MCF 10A (cell line): ENCODE measurements around the gene LAMA3. TPM values are rescaled to one million over a fixed set of nuclear protein-coding genes. Genes with fewer than 3 reads are reported as not detected.

Experiments used
- BruUV-seq: library from RNA; stranded (reverse); fragments of 400-500 nt; replicated peaks from 2 replicates; lab custom pipeline; 2021; lab: Mats Ljungman, UMichigan
- CTCF ChIA-PET: fragments of 300-600 bp; sonication (Branson Sonifier 250); formaldehyde crosslinking; extraction: SDS; loops from one replicate; lab custom pipeline; 2021; ENCODE audit warnings: antibody characterized with exemption, inconsistent platforms; lab: Yijun Ruan, JAX
- POLR2A ChIA-PET: fragments of 300-600, 350-650 bp; sonication (Branson Sonifier 250); formaldehyde crosslinking; extraction: SDS; loops from one replicate; lab custom pipeline; 2020; ENCODE audit warnings: antibody characterized with exemption, inconsistent platforms; lab: Yijun Ruan, JAX
- DNase-seq: peaks from one replicate; pipeline ENCODE4 v3.0.0-alpha.2; 2018; ENCODE audit not compliant: unreplicated experiment
- H3K27ac Mint-ChIP-seq: one replicate; pipeline ENCODE4 v1.8.0; 2022; ENCODE audit warnings: mild to moderate bottlenecking, low read depth, mixed read lengths; ENCODE audit not compliant: unreplicated experiment
- H3K27me3 Mint-ChIP-seq: one replicate; pipeline ENCODE4 v1.8.0; 2022; ENCODE audit warnings: mixed read lengths; ENCODE audit not compliant: insufficient read depth, unreplicated experiment
- H3K36me3 Mint-ChIP-seq: one replicate; pipeline ENCODE4 v1.8.0; 2022; ENCODE audit warnings: mild to moderate bottlenecking, moderate library complexity, mixed read lengths; ENCODE audit not compliant: insufficient read depth, unreplicated experiment
- H3K4me1 Mint-ChIP-seq: one replicate; pipeline ENCODE4 v1.8.0; 2022; ENCODE audit warnings: mixed read lengths; ENCODE audit not compliant: insufficient read depth, unreplicated experiment
- H3K4me3 Mint-ChIP-seq: one replicate; pipeline ENCODE4 v1.8.0; 2022; ENCODE audit warnings: mild to moderate bottlenecking, moderate library complexity, mixed read lengths; ENCODE audit not compliant: unreplicated experiment
- H3K9me3 Mint-ChIP-seq: one replicate; pipeline ENCODE4 v1.8.0; 2022; ENCODE audit warnings: mixed read lengths; ENCODE audit not compliant: unreplicated experiment
- CTCF ChIP-seq: fragments of 200-600 bp; IDR thresholded peaks from one replicate; pipeline ENCODE4 v1.8.0; 2022; ENCODE audit warnings: antibody characterized with exemption, mild to moderate bottlenecking; ENCODE audit not compliant: unreplicated experiment
- intact Hi-C: fragments of 100-400 bp; cut with micrococcal nuclease; formaldehyde crosslinking; loops from 2 replicates; pipeline ENCODE4 v1.14.1; 2022
- total RNA-seq: library from RNA; stranded (reverse); gene quantifications from 2 replicates; pipeline ENCODE4 v1.2.3, GENCODE V29; 2022

Gene LAMA3
- total RNA-seq, 1 experiment from 2014 or later = 371 TPM

- no peaks in the 10 kb centered on the region for H3K9me3 Mint-ChIP-seq
- H3K4me1 Mint-ChIP-seq = peaks cover 21% of the 10 kb centered on the region
- intact Hi-C loops = no loop called here
- no peak for DNase-seq
- ChIA-PET POLR2A (interaction anchor here (0.7 to 3.1 kb wide), 9 partner anchors 8 to 171 kb away, joined by 3 to 42 read pairs (median 6); partner anchors contain the start of gene TTC39C), CTCF (interaction anchor here (0.7 to 1.3 kb wide), 4 partner anchors 11 to 31 kb away, joined by 3 to 4 read pairs (median 3); no protein-coding TSS in a partner anchor)
- H3K27me3 Mint-ChIP-seq = peaks cover 5% of the 10 kb centered on the region
- no peak overlapping the region for H3K27ac Mint-ChIP-seq
- no TSS peak for BruUV-seq
- no peak for TF ChIP-seq CTCF
- H3K36me3 Mint-ChIP-seq = no peaks in the 10 kb centered on the region
- no peak overlapping the region for H3K4me3 Mint-ChIP-seq
Observed at GRCh38 chr18:23998018-23998417, 308.8 kb downstream of the LAMA3 start.

- H3K36me3 Mint-ChIP-seq = no peaks in the 10 kb centered on the region
- TF ChIP-seq CTCF = no peak
- intact Hi-C loops = loop anchor here (1.0 kb wide), 1 partner anchor 16 kb away; no protein-coding TSS in a partner anchor
- H3K27me3 Mint-ChIP-seq = peaks cover 9% of the 10 kb centered on the region
- DNase-seq = peak; percentile 95
- H3K9me3 Mint-ChIP-seq = no peaks in the 10 kb centered on the region
- BruUV-seq = no TSS peak
- H3K27ac Mint-ChIP-seq = peak overlapping the region; percentile 54
- CTCF ChIA-PET = interaction anchor here (0.5 to 1.3 kb wide), 5 partner anchors 12 to 1748 kb away, joined by 3 to 4 read pairs (median 3); no protein-coding TSS in a partner anchor
- no peak overlapping the region for H3K4me3 Mint-ChIP-seq
- POLR2A ChIA-PET = interaction anchor here (0.5 to 3.1 kb wide), 14 partner anchors 9 to 172 kb away, joined by 3 to 42 read pairs (median 4); partner anchors contain the start of gene TTC39C
- H3K4me1 Mint-ChIP-seq = peaks cover 21% of the 10 kb centered on the region
Observed at GRCh38 chr18:23998820-23999219, 309.6 kb downstream of the LAMA3 start.

- Mint-ChIP-seq H3K27me3 (peaks cover 9% of the 10 kb centered on the region), H3K27ac (peak overlapping the region; percentile 57), H3K36me3 (no peaks in the 10 kb centered on the region), H3K4me1 (peaks cover 10% of the 10 kb centered on the region), H3K4me3 (no peak overlapping the region), H3K9me3 (no peaks in the 10 kb centered on the region)
- BruUV-seq = no TSS peak
- CTCF ChIA-PET = interaction anchor here (0.8 kb wide), 1 partner anchor 10 kb away, joined by 3 read pairs; no protein-coding TSS in a partner anchor
- POLR2A ChIA-PET = interaction anchor here (1.7 kb wide), 1 partner anchor 10 kb away, joined by 6 read pairs; no protein-coding TSS in a partner anchor
- no peak for DNase-seq
- intact Hi-C loops = no loop called here
- no peak for TF ChIP-seq CTCF
Observed at GRCh38 chr18:24000613-24001490, 311.6 kb downstream of the LAMA3 start.

- ChIA-PET POLR2A (interaction anchor here (1.4 kb wide), 1 partner anchor 13 kb away, joined by 4 read pairs; no protein-coding TSS in a partner anchor), CTCF (no interaction called here)
- Mint-ChIP-seq H3K36me3 (no peaks in the 10 kb centered on the region), H3K9me3 (no peaks in the 10 kb centered on the region), H3K4me3 (no peak overlapping the region), H3K4me1 (peaks cover 10% of the 10 kb centered on the region), H3K27me3 (peaks cover 9% of the 10 kb centered on the region), H3K27ac (no peak overlapping the region)
- DNase-seq = no peak
- intact Hi-C loops = no loop called here
- TF ChIP-seq CTCF = no peak
- no TSS peak for BruUV-seq
Observed at GRCh38 chr18:24002479-24002878, 313.2 kb downstream of the LAMA3 start.
